ENCODE results near the gene TNIP1.

Gene TNIP1

DNA sequence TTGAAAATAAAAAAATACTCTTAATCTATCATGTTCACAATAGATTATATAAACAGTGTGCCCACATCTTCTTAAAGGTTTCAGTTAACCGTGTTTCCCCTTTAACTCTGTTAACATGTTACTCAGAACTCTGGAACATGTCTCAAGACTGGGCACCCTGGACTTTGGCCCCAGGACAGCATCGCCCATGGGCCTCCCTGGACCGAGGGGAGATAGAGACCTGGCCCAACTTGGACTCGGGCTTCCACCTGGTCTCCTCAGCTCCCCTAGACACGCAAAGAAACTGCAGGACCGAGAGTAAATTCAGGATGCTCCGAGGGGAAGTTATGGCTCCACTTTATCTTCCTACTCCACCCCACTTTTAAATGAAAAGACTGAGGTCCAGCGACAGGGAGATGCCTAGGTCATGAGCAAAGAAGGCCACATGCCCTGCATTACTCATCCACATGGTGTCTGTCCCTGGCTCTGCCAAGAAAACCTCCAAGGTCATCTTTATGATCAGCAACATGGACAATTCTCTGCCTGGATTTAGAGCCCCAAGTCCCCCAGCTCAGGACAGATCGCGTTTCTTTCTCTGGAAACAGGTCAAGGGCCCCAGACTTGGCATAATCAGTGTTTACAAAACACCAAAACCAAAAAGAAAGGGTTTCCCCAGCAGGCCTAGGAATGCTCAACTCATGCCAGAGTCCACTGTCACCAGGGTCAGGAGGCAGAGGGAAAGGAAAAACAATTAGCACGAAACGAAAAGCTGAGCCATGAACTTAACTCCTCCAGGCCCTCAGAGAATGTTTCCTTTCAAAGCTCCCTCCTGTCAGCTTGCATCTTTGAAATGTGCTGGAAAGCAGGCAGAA, 43.0 kb downstream of the TNIP1 start:
- H3K4me1 ChIP-seq: no peaks in the 10 kb centered on the region
- no peak overlapping the region for H3K4me3 ChIP-seq (ENCODE audit: low read depth, low read length)
- TF ChIP-seq, protein P1, sequence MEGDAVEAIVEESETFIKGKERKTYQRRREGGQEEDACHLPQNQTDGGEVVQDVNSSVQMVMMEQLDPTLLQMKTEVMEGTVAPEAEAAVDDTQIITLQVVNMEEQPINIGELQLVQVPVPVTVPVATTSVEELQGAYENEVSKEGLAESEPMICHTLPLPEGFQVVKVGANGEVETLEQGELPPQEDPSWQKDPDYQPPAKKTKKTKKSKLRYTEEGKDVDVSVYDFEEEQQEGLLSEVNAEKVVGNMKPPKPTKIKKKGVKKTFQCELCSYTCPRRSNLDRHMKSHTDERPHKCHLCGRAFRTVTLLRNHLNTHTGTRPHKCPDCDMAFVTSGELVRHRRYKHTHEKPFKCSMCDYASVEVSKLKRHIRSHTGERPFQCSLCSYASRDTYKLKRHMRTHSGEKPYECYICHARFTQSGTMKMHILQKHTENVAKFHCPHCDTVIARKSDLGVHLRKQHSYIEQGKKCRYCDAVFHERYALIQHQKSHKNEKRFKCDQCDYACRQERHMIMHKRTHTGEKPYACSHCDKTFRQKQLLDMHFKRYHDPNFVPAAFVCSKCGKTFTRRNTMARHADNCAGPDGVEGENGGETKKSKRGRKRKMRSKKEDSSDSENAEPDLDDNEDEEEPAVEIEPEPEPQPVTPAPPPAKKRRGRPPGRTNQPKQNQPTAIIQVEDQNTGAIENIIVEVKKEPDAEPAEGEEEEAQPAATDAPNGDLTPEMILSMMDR (IDR thresholded peaks at IDR 0.05; ENCODE audit: low read depth, low read length): no peak
- DNase-seq: no peak
- H3K36me3 ChIP-seq: peaks cover 18% of the 10 kb centered on the region
- H3K27me3 ChIP-seq: no peaks in the 10 kb centered on the region
- no peaks in the 10 kb centered on the region for H3K9me3 ChIP-seq

DNA sequence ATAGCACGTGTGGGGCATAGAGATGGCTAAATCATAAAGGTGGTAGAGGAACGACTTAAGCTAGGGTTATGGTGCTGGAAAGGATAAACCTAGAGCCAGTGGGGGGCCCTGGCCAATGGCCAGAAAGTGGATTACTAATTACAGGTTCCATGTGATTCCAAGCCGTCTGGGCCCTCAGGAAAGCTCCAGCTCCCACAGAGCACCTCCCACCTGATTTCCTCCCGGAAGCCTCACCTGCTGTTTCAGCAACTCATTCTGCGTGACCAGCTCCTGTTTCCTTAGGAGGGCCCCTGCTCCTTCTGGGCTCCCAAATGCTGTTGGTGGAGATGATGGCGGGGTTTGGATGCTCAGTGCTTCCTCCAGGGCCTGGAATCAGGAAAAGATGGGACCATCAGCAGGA, 44.3 kb downstream of the TNIP1 start:
- TF ChIP-seq, protein P1 (IDR thresholded peaks at IDR 0.05; ENCODE audit: low read depth, low read length): no peak
- DNase-seq: no peak
- Histone ChIP-seq H3K36me3 (peaks cover 10% of the 10 kb centered on the region), H3K27me3 (no peaks in the 10 kb centered on the region), H3K4me3 (ENCODE audit: low read depth, low read length) (no peak overlapping the region), H3K9me3 (no peaks in the 10 kb centered on the region), H3K4me1 (no peaks in the 10 kb centered on the region)

DNA sequence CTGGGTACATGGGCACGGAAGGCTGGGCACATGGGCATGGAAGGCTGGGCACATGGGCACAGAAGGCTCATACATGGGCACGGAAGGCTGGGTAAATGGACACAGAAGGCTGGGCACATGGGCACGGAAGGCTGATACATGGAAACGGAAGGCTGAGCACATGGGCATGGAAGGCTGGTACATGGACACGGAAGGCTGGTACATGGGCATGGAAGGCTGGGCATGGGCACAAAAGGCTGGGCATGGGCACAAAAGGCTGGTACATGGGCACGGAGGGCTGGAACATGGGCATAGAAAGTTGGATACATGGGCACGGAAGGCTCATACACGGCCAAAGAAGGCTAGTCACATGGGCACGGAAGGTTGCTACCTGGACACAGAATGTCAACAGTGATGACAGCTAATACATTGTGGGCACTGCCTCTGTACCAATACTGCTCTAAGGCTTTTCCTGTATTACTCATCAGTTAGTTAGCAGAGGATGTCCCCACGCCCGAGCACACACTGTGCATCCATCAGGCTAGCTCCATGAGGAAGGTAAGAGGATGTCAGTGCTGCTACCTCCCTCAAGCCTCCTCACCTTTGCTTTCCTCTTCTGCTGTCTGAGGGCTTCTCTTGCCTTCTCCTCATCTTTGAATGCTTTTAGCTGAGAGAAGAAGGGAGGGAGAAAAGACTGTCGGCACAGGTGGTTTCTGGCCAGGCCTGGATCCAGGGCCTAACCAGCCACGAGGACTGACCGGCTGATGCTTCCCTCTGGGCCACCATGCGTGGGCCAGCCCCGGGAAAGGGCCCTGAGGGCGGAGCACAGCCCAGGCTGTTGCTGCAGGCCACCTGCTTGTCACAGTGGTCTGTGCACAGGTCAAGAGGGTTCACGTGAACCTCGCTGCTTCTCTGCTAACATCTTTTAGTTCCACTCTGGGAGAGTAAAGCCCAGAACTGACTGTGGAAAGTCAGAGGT, 46.1 kb downstream of the TNIP1 start:
- H3K9me3 ChIP-seq: no peaks in the 10 kb centered on the region
- no peak overlapping the region for H3K4me3 ChIP-seq (ENCODE audit: low read depth, low read length)
- TF ChIP-seq, protein P1 (IDR thresholded peaks at IDR 0.05; ENCODE audit: low read depth, low read length): no peak
- peaks cover 10% of the 10 kb centered on the region for H3K36me3 ChIP-seq
- no peaks in the 10 kb centered on the region for H3K4me1 ChIP-seq
- H3K27me3 ChIP-seq: no peaks in the 10 kb centered on the region
- no peak for DNase-seq

DNA sequence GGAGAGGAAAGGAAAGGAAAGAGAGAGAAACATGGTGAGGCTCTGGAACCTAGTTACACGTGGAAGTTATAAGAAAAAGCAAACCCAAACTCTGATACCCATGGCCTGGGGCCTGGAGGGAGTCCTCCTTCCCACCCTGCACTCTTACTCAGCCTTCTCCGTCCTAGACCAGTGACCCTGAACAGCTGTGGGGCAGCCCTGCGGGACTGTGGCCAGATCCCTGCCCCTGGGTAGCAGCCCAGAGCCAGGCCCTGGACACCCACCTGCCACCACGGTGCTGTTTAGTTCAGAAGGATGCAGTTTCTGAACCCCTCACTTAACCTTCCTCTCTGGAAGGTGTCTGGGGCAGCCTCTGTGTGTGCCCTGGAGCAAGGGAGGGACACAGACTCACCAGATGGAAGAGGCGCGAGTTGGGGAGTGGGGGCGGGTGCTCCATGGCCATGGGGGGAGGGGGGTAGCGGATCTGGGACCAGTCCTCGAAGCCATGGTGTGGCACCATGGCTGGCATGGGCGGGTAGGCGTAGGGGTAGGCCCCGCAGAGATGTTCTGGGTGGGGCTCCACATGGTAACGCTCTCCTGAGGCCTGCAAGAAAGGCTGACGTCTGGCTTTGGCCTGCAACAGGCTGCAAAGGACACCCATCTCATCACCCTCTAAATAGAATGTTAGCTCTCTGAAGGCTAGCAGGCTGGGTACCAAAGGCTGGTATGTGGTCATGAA, 47.5 kb downstream of the TNIP1 start:
- TF ChIP-seq, protein P1 (IDR thresholded peaks at IDR 0.05; ENCODE audit: low read depth, low read length): no peak

DNA sequence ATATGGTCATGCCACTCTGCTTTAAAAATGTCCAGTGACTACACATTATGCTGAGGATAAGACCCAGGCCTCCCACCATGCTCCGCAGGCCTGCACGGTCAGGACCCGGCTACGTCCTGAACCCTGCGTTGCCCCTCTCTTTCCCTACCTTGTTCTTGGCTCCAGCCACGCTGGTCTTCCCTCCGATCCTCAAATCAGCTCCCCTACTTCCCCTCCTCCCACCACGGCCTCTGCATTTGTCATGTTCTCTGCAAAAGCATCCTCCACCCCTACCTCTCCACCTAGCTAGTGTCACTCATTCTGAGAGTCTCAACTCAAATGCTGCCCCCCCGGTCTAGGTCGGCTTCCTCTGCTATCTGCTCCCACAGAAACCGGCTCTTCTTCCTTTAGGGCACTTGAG, 49.3 kb downstream of the TNIP1 start:
- Histone ChIP-seq H3K4me3 (ENCODE audit: low read depth, low read length) (no peak overlapping the region), H3K9me3 (no peaks in the 10 kb centered on the region), H3K27me3 (no peaks in the 10 kb centered on the region), H3K4me1 (no peaks in the 10 kb centered on the region), H3K36me3 (peaks cover 18% of the 10 kb centered on the region; the same call in 1 of the 2 replicates)
- DNase-seq: no peak
- TF ChIP-seq, protein P1 (IDR thresholded peaks at IDR 0.05; ENCODE audit: low read depth, low read length): no peak

More for the DNA sequence above, 47.5 kb downstream of the TNIP1 start:
- H3K4me3 ChIP-seq (ENCODE audit: low read depth, low read length): no peak overlapping the region
- DNase-seq: no peak
- no peaks in the 10 kb centered on the region for H3K27me3 ChIP-seq
- H3K9me3 ChIP-seq: no peaks in the 10 kb centered on the region
- H3K36me3 ChIP-seq: peaks cover 18% of the 10 kb centered on the region
- H3K4me1 ChIP-seq: no peaks in the 10 kb centered on the region
